ENCODE results near the gene SH3BGRL2. TPM values are rescaled to one million over a fixed set of nuclear protein-coding genes. Genes with fewer than 3 reads are reported as not detected.

Gene SH3BGRL2
- total RNA-seq, 1 experiment from 2014 or later, result 27.4 TPM

- no peaks in the 10 kb centered on the region for H3K79me2 ChIP-seq (ENCODE audit: low read depth)
- no peak overlapping the region for H3K4me3 ChIP-seq
- H3K9me3 ChIP-seq (ENCODE audit: insufficient read depth, low read depth), result no peaks in the 10 kb centered on the region
- TF ChIP-seq EZH2 (IDR thresholded peaks at IDR 0.05; ENCODE audit: low read depth), result no peak
- no peak for TF ChIP-seq CTCF (conservative IDR thresholded peaks at IDR 0.05)
- ChIA-PET CTCF (interaction anchor here (0.5 kb wide), 1 partner anchor 202 kb away, joined by 5 read pairs; no protein-coding TSS in a partner anchor), POLR2A (ENCODE audit: unreplicated experiment) (interaction anchor here (0.5 kb wide), 1 partner anchor 21 kb away, joined by 4 read pairs; no protein-coding TSS in a partner anchor)
- H3K4me2 ChIP-seq, result no peak overlapping the region
- no peaks in the 10 kb centered on the region for H4K20me1 ChIP-seq (ENCODE audit: insufficient read depth)
- intact Hi-C loops (cut with micrococcal nuclease; ENCODE audit: unreplicated experiment), result no loop called here
- no peaks in the 10 kb centered on the region for H3K27me3 ChIP-seq (ENCODE audit: insufficient read depth, low read depth)
- BruUV-seq (replicated peaks), result no TSS peak
- H3K4me1 ChIP-seq (replicated peaks; ENCODE audit: insufficient read depth), result peaks cover 8% of the 10 kb centered on the region
- DNase-seq, result no peak
- H3F3A ChIP-seq (ENCODE audit: insufficient read depth, low read depth), result peaks cover 7% of the 10 kb centered on the region; the same call in 1 of the 2 replicates
- no peak overlapping the region for H2AFZ ChIP-seq
- H3K36me3 ChIP-seq (ENCODE audit: low read depth), result no peaks in the 10 kb centered on the region
- no peak overlapping the region for H3K27ac ChIP-seq
- no peaks in the 10 kb centered on the region for H3K9me2 ChIP-seq (ENCODE audit: insufficient read depth)
Observed at GRCh38 chr6:79665725-79666551, 34.8 kb downstream of the SH3BGRL2 start.

GRCh38 chr6:79666634-79667033, 35.5 kb downstream of the SH3BGRL2 start:
- no peaks in the 10 kb centered on the region for H3K79me2 ChIP-seq (ENCODE audit: low read depth)
- H3K9me3 ChIP-seq (ENCODE audit: insufficient read depth, low read depth), result no peaks in the 10 kb centered on the region
- H3K4me2 ChIP-seq, result no peak overlapping the region
- H3K4me1 ChIP-seq (replicated peaks; ENCODE audit: insufficient read depth), result peaks cover 15% of the 10 kb centered on the region
- TF ChIP-seq CTCF (conservative IDR thresholded peaks at IDR 0.05) (no peak), EZH2 (IDR thresholded peaks at IDR 0.05; ENCODE audit: low read depth) (no peak)
- intact Hi-C loops (cut with micrococcal nuclease; ENCODE audit: unreplicated experiment), result no loop called here
- BruUV-seq (replicated peaks), result no TSS peak
- no peak for DNase-seq
- no peak overlapping the region for H3K4me3 ChIP-seq
- ChIA-PET CTCF (no interaction called here), POLR2A (ENCODE audit: unreplicated experiment) (no interaction called here)
- no peaks in the 10 kb centered on the region for H3K27me3 ChIP-seq (ENCODE audit: insufficient read depth, low read depth)
- H3K9me2 ChIP-seq (ENCODE audit: insufficient read depth), result no peaks in the 10 kb centered on the region
- no peaks in the 10 kb centered on the region for H3K36me3 ChIP-seq (ENCODE audit: low read depth)
- H2AFZ ChIP-seq, result no peak overlapping the region
- peaks cover 14% of the 10 kb centered on the region; the same call in 1 of the 2 replicates for H3F3A ChIP-seq (ENCODE audit: insufficient read depth, low read depth)
- no peaks in the 10 kb centered on the region for H4K20me1 ChIP-seq (ENCODE audit: insufficient read depth)
- H3K27ac ChIP-seq, result no peak overlapping the region

GRCh38 chr6:79668381-79668780, 37.3 kb downstream of the SH3BGRL2 start:
- CTCF ChIA-PET, result no interaction called here
- H3K9me2 ChIP-seq (ENCODE audit: insufficient read depth), result no peaks in the 10 kb centered on the region

More at GRCh38 chr6:79668381-79668780, 37.3 kb downstream of the SH3BGRL2 start:
- Histone ChIP-seq H2AFZ (no peak overlapping the region), H3F3A (ENCODE audit: insufficient read depth, low read depth) (peaks cover 24% of the 10 kb centered on the region), H4K20me1 (ENCODE audit: insufficient read depth) (no peaks in the 10 kb centered on the region), H3K4me3 (no peak overlapping the region), H3K36me3 (ENCODE audit: low read depth) (no peaks in the 10 kb centered on the region), H3K4me1 (replicated peaks; ENCODE audit: insufficient read depth) (peaks cover 31% of the 10 kb centered on the region), H3K9me3 (ENCODE audit: insufficient read depth, low read depth) (no peaks in the 10 kb centered on the region), H3K4me2 (no peak overlapping the region), H3K79me2 (ENCODE audit: low read depth) (no peaks in the 10 kb centered on the region), H3K27ac (no peak overlapping the region), H3K27me3 (ENCODE audit: insufficient read depth, low read depth) (no peaks in the 10 kb centered on the region)
- POLR2A ChIA-PET (ENCODE audit: unreplicated experiment), result no interaction called here
- DNase-seq, result no peak
- BruUV-seq (replicated peaks), result no TSS peak
- no peak for TF ChIP-seq CTCF (conservative IDR thresholded peaks at IDR 0.05)
- no peak for TF ChIP-seq EZH2 (IDR thresholded peaks at IDR 0.05; ENCODE audit: low read depth)
- intact Hi-C loops (cut with micrococcal nuclease; ENCODE audit: unreplicated experiment), result no loop called here
